Nephron (organoid): ENCODE measurements around the gene ERBB4.
A peak's percentile ranks its signal among the peaks of the same experiment; 100 is the strongest.

Source experiments
- H3K27ac Mint-ChIP-seq, 3 experiments: 2 replicates each; pipeline ENCODE4 v1.8.0; 2020; ENCODE audit warnings: mixed read lengths in 3 of 3, mild to moderate bottlenecking in 2 of 3, moderate library complexity in 1 of 3
- H3K27me3 Mint-ChIP-seq: 2 replicates; pipeline ENCODE4 v1.8.0; 2021; ENCODE audit warnings: low read depth, mild to moderate bottlenecking, moderate library complexity, mixed read lengths
- H3K36me3 Mint-ChIP-seq: 2 replicates; pipeline ENCODE4 v1.8.0; 2020; ENCODE audit warnings: low read depth, mixed read lengths
- H3K4me1 Mint-ChIP-seq: 2 replicates; pipeline ENCODE4 v1.8.0; 2020; ENCODE audit warnings: mixed read lengths
- H3K4me3 Mint-ChIP-seq, 3 experiments: 2 replicates each; pipeline ENCODE4 v1.8.0; 2020; ENCODE audit warnings: mild to moderate bottlenecking in 3 of 3, mixed read lengths in 3 of 3, moderate library complexity in 2 of 3
- H3K9me3 Mint-ChIP-seq: 2 replicates; pipeline ENCODE4 v1.8.0; 2020; ENCODE audit warnings: mixed read lengths
- CTCF ChIP-seq, 3 experiments: fragments of 200-600 bp; sonication (generic); IDR thresholded peaks; one replicate each; pipeline ENCODE4 v1.5.0; 2021; ENCODE audit warnings: antibody characterized with exemption in 3 of 3; ENCODE audit not compliant: unreplicated experiment in 3 of 3

ERBB4 gene

GRCh38 chr2:212385241-212385640 is 153.4 kb downstream of the ERBB4 start:
- Mint-ChIP-seq H3K9me3 (no peaks in the 10 kb centered on the region), H3K27me3 (no peaks in the 10 kb centered on the region), H3K4me3 (no peak overlapping the region), H3K36me3 (no peaks in the 10 kb centered on the region), H3K4me1 (no peaks in the 10 kb centered on the region), H3K27ac (no peak overlapping the region)
- TF ChIP-seq CTCF (IDR thresholded peaks at IDR 0.05; ENCODE audit: unreplicated experiment in 3 of 3) = no peak

- Mint-ChIP-seq H3K4me3 (no peak overlapping the region), H3K27ac (peak overlapping the region in 2 of 3 experiments; percentile 11 to 14), H3K4me1 (no peaks in the 10 kb centered on the region), H3K27me3 (no peaks in the 10 kb centered on the region), H3K36me3 (no peaks in the 10 kb centered on the region), H3K9me3 (no peaks in the 10 kb centered on the region)
- TF ChIP-seq CTCF (IDR thresholded peaks at IDR 0.05; ENCODE audit: unreplicated experiment in 3 of 3) = no peak
These were observed 154.6 kb downstream of the ERBB4 start for GRCh38 chr2:212384027-212384426.

GRCh38 chr2:212381428-212382102 is 157.0 kb downstream of the ERBB4 start:
- Mint-ChIP-seq H3K27me3 (no peaks in the 10 kb centered on the region), H3K36me3 (no peaks in the 10 kb centered on the region), H3K4me1 (no peaks in the 10 kb centered on the region), H3K27ac (no peak overlapping the region), H3K4me3 (no peak overlapping the region), H3K9me3 (no peaks in the 10 kb centered on the region)
- TF ChIP-seq CTCF (IDR thresholded peaks at IDR 0.05; ENCODE audit: unreplicated experiment in 3 of 3) = no peak

- H3K4me1 Mint-ChIP-seq = no peaks in the 10 kb centered on the region
- no peak overlapping the region for H3K27ac Mint-ChIP-seq
- no peaks in the 10 kb centered on the region for H3K9me3 Mint-ChIP-seq
- no peak overlapping the region for H3K4me3 Mint-ChIP-seq
- H3K36me3 Mint-ChIP-seq = no peaks in the 10 kb centered on the region
- no peaks in the 10 kb centered on the region for H3K27me3 Mint-ChIP-seq
- TF ChIP-seq CTCF (IDR thresholded peaks at IDR 0.05; ENCODE audit: unreplicated experiment in 3 of 3) = no peak
These were observed 159.5 kb downstream of the ERBB4 start for GRCh38 chr2:212379103-212379502.

GRCh38 chr2:212367431-212367830 is 171.2 kb downstream of the ERBB4 start:
- Mint-ChIP-seq H3K4me3 (no peak overlapping the region), H3K27me3 (no peaks in the 10 kb centered on the region), H3K4me1 (no peaks in the 10 kb centered on the region), H3K36me3 (no peaks in the 10 kb centered on the region), H3K9me3 (no peaks in the 10 kb centered on the region), H3K27ac (no peak overlapping the region)
- TF ChIP-seq CTCF (IDR thresholded peaks at IDR 0.05; ENCODE audit: unreplicated experiment in 3 of 3) = no peak
